NCI-H2227 (cell line): ENCODE data around the gene MPZL2.

Experiments used
- DNase-seq: peaks from one replicate; lab custom pipeline; 2025; ENCODE audit not compliant: unreplicated experiment; lab: John Stamatoyannopoulos, UW

MPZL2 gene

GRCh38 chr11:118283756-118284350, 19.8 kb upstream of the MPZL2 start:
- DNase-seq: no peak

GRCh38 chr11:118283037-118283636, 19.0 kb upstream of the MPZL2 start:
- peak; percentile 6 for DNase-seq

GRCh38 chr11:118282606-118283005, 18.5 kb upstream of the MPZL2 start:
- no peak for DNase-seq

DNA sequence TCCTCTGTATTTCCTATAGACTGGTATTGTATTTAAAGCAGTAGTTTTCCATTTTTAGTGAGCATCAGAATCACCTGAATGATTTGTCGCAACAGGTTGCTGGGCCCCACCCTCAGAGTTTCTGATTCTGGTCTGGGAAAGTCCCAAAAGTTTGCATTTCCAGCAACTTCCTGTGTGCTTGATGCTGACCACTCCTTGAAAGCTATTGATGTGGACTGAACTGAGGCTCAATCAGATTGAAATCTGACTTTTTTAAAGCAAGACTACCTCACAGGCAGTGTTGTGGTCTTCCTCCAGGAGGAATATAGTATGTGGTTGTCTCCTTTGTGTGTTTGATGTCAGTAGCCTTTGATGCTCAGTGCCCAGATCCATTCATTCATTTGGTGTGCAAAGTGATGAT, 17.2 kb upstream of the MPZL2 start:
- DNase-seq: no peak

DNA sequence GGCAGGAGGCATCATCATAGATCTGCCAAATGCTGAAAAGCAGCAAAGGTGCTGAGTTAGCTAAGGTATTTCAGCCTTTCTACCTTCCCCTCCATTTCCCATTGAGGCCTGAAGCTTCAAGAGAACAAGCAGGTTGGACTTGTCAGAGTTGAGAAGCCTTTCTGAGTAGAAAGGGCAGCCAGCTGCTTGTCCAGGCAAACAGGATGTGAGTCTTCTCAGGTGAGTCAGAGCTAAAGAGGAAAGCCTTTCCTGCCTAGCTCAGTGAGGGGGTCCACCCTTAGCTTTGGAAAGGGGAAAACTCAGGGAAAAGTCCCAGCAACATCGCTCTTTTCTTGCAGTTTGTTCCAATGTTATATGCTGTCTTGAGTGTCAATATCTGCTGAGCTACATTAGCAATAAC, 13.2 kb upstream of the MPZL2 start:
- DNase-seq: no peak

DNA sequence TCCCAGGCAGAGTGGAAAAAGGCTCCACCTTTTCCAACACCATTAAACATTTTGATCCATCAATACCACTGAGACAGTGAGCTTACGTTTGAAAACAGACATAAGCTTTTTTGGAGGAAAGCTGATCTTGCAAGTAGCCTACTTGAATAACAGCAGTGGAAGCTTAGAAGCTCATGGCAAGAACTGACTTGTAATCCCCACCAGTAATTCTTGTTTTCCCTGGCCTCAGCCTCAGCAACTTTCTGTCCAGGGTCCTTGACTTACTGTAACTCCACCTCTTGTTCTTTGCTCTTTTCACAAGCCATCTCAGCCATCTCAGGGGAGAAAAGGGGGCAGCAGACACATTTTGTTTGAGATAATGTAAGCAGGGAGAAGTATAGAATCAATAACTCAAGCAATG, 12.3 kb upstream of the MPZL2 start:
- no peak for DNase-seq

- DNase-seq: no peak
Measured at GRCh38 chr11:118275176-118275575, 11.1 kb upstream of the MPZL2 start.

- DNase-seq: no peak
Measured at GRCh38 chr11:118274186-118274585, 10.1 kb upstream of the MPZL2 start.

DNA sequence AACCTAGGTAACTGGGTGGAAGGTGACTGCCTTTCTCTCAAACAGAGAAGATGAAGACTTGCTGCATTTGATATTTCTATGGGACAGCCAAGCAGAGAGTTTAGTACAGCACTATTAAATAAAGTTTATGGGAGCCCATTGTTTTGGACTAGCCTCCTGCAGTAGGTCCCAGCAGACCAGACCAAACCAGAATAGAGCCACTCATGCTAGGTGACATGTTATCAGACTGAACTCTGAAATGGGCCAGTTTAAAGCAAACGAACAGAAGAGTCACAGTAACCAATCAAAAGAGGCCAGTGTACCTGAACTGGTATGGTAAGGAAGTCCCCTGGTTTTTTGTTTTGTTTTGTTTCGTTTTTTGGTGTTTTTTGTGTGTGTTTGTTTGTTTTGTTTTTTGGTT, 7.9 kb upstream of the MPZL2 start:
- DNase-seq: no peak

DNA sequence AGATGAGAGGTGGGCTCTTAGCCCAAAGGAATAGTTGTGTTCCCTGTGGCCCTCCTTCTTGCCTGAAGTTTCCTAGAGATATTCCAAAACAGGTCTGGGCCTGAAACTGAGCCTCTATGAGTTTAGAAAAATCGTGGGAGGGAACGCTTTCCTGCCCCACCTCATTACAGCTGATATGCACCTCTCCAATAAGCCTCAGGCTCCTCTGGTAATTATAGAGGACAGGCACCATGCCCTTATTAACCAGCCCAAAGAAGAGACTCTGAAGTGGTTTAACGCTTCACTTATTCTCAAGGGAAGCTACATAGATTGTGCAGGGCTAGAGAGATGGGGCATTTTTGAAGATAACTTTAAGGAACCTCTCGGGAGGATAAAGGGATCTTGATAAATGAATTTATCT, 3.4 kb upstream of the MPZL2 start:
- peak; percentile 14 for DNase-seq

GRCh38 chr11:118265954-118266353, 1.9 kb upstream of the MPZL2 start:
- DNase-seq: no peak

DNA sequence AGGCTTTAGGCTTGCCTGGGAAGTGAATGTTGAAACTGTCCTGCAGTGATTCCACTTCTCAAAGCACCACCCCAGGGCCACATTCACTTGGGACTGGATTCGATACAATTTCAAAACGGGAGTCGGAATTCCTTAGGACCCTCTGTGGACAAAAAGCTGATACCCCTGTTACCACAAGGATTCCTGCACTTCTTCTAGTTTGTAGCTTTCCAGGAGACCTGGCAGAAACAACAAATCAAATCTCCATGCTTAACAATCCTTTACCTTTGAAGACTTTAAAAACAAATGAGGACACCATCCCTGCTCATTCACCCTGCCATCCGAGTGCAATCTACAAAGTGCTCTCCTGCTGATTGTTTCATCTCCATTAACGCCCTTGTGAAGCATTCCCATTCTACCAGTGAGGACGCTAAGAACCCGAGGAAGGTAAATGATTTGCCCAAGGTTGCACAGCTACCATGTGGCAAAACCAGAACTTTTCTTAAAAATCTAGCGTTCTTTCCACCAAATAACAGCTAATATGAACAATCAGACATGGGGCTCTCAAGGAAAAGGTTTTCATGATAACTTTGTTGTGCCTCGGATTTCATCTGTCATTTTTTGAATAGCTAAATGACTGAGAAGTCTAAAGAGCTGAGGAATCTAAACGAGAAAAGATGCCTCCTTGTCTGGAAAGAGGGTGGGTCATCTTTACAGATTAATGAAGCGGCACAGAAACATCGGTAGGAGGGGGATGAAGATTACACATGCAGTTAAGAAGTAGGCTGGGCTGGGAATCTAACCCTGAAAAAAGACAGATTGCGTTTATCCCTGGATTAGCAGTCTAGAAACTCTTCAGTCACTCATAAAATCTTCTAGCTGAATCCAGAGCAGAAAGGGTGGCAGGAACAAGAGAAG, 720 bp upstream of the MPZL2 start:
- no peak for DNase-seq

DNA sequence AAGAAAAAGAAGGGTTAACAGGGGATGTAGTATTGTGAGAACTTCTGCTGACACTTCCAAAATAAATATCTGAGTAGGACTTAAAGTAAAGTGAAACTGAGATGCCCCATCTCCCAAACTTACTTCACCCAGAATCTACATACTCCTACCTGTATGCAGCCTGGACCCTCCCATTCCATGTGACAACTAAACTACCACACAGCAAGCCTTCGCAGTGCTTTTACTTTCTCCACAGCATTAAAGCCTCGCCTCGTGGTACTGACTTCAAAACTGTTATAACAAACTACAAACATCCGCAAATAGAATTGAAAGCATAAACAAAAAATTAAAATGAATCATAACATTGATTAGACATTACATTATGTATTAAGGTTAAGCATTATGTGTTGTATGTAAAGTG, 985 bp downstream of the MPZL2 start:
- DNase-seq: no peak

DNA sequence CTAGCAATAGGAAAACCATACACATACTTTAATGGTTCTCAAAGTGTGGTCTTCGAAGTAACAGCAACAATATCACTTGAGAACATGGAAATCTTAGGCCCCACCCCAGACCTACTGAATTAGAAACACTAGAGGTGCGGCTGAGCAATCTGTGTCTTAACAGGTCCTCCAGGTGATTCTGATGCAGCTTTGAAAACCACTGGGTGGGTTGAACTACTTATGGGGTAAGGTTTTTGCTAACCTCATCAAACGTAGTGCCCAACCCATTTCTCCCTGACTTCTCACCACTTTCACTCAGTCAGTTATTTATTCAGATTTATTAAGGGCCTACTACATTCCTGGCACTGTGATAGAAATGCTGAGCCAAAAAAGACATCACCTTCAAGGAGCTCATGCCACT, 3.7 kb downstream of the MPZL2 start:
- DNase-seq: no peak

GRCh38 chr11:118259138-118259537, 5.0 kb downstream of the MPZL2 start:
- no peak for DNase-seq

- no peak for DNase-seq
Measured at GRCh38 chr11:118258410-118258809, 5.7 kb downstream of the MPZL2 start.

- DNase-seq: no peak
Measured at GRCh38 chr11:118252688-118253087, 11.4 kb downstream of the MPZL2 start.

- DNase-seq: peak; percentile 92
Measured at GRCh38 chr11:118251858-118252652, 12.0 kb downstream of the MPZL2 start, which contains the start of gene MPZL3. TSS of gene MPZL3 (minus strand) at chr11:118252365. CDS start at chr11:118252294, 71 bp downstream.

DNA sequence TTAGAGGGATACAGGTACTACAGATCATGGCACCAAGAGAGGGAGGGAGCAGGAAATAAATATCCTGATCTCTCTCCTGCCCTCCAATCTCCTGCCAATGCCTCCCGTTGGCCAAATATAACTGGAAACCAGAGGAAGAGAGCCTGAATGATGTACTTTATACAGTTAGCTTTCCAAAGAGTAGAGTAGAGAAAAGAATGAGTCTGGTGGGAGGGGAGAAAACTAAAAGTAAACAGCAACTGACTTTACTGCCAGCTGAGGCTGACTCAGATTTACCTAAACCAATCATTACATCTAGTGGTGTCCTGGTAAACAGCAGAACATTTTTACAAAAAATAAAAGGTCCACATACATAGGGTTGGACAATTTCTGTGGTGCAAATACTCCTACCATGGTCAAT, 17.1 kb downstream of the MPZL2 start:
- no peak for DNase-seq

DNA sequence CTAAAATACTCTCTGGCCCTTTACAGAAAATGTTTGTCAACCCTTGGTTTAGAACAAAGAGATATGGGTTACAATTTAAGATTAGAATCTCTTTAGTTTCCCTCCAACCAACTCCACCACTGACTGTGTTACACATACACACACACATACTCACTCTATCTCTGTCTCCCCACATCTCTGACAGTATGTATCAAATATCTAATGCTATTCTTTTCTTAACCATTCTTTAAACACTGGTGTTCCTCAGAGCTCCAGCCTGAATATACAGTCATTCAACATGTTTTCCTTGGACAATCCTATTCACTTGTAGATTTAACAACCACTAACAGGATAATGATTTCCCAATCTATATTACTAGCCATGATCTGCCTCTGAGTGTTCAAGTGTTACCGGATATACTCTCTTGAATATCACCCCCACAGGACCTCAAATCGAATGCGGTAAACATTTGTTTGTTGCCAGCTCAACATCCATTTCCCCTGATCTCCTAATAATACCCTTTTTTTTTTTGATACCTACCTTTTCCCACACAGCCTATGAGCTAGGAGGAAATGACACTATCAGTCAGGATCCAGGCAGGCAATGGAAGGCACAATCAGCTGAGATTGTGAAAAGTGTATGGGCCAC, 18.0 kb downstream of the MPZL2 start:
- no peak for DNase-seq
